Body of pancreas (tissue), 4 donors: Measurements from ENCODE around the gene ELOA. TPM values are rescaled to one million over a fixed set of nuclear protein-coding genes. Genes with fewer than 3 reads are reported as not detected.

Experiments
- ATAC-seq: fragments of 150-250 bp; one replicate; pipeline ENCODE4 v1.9.1; 2016
- DNase-seq, 4 donors: peaks; one replicate each; pipeline ENCODE4 v3.0.0-alpha.2; 2019
- H3K27ac ChIP-seq, 4 donors: fragments of 200-600 bp; sonication (generic); 1 replicate in 3 of 4; 2 replicates in 1 of 4; pipeline versions ENCODE4 v1.5.1 to v1.6.1; 2016 to 2019; ENCODE audit warnings: mild to moderate bottlenecking in 1 of 4, mixed read lengths in 1 of 4, moderate library complexity in 1 of 4
- H3K27me3 ChIP-seq, 2 donors: fragments of 200-600 bp; sonication (generic); one replicate each; pipeline ENCODE4 v1.6.0; 2016; ENCODE audit warnings: mild to moderate bottlenecking in 1 of 2
- H3K36me3 ChIP-seq, 2 donors: fragments of 200-600 bp; sonication (generic); replicated peaks in 1 of 2; 2 replicates each; pipeline ENCODE4 v1.5.1; 2016; ENCODE audit warnings: low read depth in 2 of 2; ENCODE audit not compliant: insufficient read depth in 1 of 2
- H3K4me1 ChIP-seq: fragments of 200-600 bp; sonication (generic); one replicate; pipeline ENCODE4 v1.6.0; 2016
- H3K4me3 ChIP-seq, 2 donors: fragments of 200-600 bp; sonication (generic); 1 replicate in 1 of 2; 2 replicates in 1 of 2; pipeline ENCODE4 v1.5.1; 2016 to 2019
- H3K9me3 ChIP-seq, 3 donors: fragments of 200-600 bp; sonication (generic); 1 replicate in 2 of 3; 2 replicates in 1 of 3; pipeline ENCODE4 v1.5.1; 2016
- POLR2A ChIP-seq, 3 donors: fragments of 450-650 bp; IDR thresholded peaks; one replicate each; pipeline ENCODE4 v1.6.1; 2016; ENCODE audit warnings: antibody characterized with exemption in 3 of 3, mild to moderate bottlenecking in 2 of 3
- WGBS, 2 donors: methylation state at CpG; one replicate each; pipeline ENCODE4 v1.1.5; 2017; 5-methylcytosine and 5-hydroxymethylcytosine counted together
- intact Hi-C: fragments of 100-400 bp; cut with DNase I; formaldehyde crosslinking; loops from one replicate; pipeline ENCODE4 v1.15.1; 2023
- total RNA-seq, 2 donors: library from RNA; depleted of rRNA; stranded (reverse); fragments of >200 nt; gene quantifications; one replicate each; pipeline ENCODE4 v1.1.0, GENCODE V29; 2016
- TF ChIP-seq, protein P1 (sequence below), 7 experiments: fragments of 450-650 bp in 4 of 7; fragments of 200-600 bp in 3 of 7; sonication (generic) in 3 of 7; IDR thresholded peaks; one replicate each; pipeline ENCODE4 v1.5.1; 2016 to 2019; ENCODE audit warnings: antibody characterized with exemption in 7 of 7

The ELOA gene
- total RNA-seq, 2 donors from 2014 or later, result 22.6 to 28.0 TPM

DNA sequence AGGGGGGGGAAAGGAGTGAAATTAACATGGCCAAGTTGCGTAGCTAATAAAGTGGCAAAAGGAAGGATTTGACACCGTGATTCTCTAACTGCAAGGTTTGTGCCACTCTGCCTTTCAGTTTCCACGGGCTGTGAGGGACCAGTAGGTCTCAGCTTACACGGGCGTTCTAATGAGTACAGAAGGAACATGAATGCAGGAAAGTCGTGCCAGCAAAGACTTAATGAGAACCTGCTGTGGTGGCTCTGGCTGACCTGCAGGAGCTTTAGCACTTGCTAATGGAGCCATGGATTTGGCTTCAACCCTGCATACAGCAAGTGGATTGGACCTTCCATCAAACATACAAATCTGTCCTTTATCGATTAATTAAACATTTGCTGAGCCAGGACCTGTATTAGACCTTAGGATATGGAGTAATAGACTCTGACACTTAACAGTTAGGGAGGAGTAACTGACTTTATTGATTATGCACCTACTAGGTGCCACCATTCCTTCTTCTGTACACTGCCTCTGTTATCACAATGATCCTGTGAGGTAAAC is 19.8 kb downstream of the ELOA start:
- DNase-seq (no peak), ATAC-seq (no peak)
- no peaks in the 10 kb centered on the region for H3K27me3 ChIP-seq
- no peak overlapping the region for H3K4me3 ChIP-seq
- no peak overlapping the region for H3K27ac ChIP-seq
- H3K9me3 ChIP-seq, result no peaks in the 10 kb centered on the region
- peaks cover 11% of the 10 kb centered on the region for H3K4me1 ChIP-seq
- peaks cover 11 to 25% of the 10 kb centered on the region in 2 donors for H3K36me3 ChIP-seq
- intact Hi-C loops, result no loop called here
- TF ChIP-seq, protein P1, sequence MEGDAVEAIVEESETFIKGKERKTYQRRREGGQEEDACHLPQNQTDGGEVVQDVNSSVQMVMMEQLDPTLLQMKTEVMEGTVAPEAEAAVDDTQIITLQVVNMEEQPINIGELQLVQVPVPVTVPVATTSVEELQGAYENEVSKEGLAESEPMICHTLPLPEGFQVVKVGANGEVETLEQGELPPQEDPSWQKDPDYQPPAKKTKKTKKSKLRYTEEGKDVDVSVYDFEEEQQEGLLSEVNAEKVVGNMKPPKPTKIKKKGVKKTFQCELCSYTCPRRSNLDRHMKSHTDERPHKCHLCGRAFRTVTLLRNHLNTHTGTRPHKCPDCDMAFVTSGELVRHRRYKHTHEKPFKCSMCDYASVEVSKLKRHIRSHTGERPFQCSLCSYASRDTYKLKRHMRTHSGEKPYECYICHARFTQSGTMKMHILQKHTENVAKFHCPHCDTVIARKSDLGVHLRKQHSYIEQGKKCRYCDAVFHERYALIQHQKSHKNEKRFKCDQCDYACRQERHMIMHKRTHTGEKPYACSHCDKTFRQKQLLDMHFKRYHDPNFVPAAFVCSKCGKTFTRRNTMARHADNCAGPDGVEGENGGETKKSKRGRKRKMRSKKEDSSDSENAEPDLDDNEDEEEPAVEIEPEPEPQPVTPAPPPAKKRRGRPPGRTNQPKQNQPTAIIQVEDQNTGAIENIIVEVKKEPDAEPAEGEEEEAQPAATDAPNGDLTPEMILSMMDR (IDR thresholded peaks at IDR 0.05), result no peak
- TF ChIP-seq POLR2A (IDR thresholded peaks at IDR 0.05), result no peak
- 69 to 71% methylated on average over 7 of the region's 7 CpGs for WGBS, 2 donors

- ATAC-seq (no peak), DNase-seq (no peak)
- no peak for TF ChIP-seq POLR2A (IDR thresholded peaks at IDR 0.05)
- TF ChIP-seq, protein P1 (IDR thresholded peaks at IDR 0.05), result no peak
- intact Hi-C loops, result no loop called here
- Histone ChIP-seq H3K4me1 (peaks cover 3% of the 10 kb centered on the region), H3K27me3 (no peaks in the 10 kb centered on the region), H3K9me3 (no peaks in the 10 kb centered on the region), H3K36me3 (no peaks in the 10 kb centered on the region), H3K4me3 (no peak overlapping the region), H3K27ac (no peak overlapping the region)
- WGBS, 2 donors, result 72 to 73% methylated on average over 5 of the region's 5 CpGs
These were observed 25.5 kb downstream of the ELOA start for GRCh38 chr1:23768733-23769132.

- H3K27ac ChIP-seq, result no peak overlapping the region
- no peak overlapping the region for H3K4me3 ChIP-seq
- TF ChIP-seq, protein P1 (IDR thresholded peaks at IDR 0.05), result peak; percentile 78 to 88 (median 83)
- no peak for TF ChIP-seq POLR2A (IDR thresholded peaks at IDR 0.05)
- peak; percentile 88 to 92 (median 88) for DNase-seq
- no peaks in the 10 kb centered on the region for H3K9me3 ChIP-seq
- no peaks in the 10 kb centered on the region for H3K27me3 ChIP-seq
- peaks cover 2% of the 10 kb centered on the region for H3K4me1 ChIP-seq
- 11 to 12% methylated on average over 13 to 14 of the region's 14 CpGs for WGBS, 2 donors
- H3K36me3 ChIP-seq, result no peaks in the 10 kb centered on the region
- intact Hi-C loops, result no loop called here
- peak; percentile 94 for ATAC-seq
These were observed 29.0 kb downstream of the ELOA start for GRCh38 chr1:23772049-23772853.

DNA sequence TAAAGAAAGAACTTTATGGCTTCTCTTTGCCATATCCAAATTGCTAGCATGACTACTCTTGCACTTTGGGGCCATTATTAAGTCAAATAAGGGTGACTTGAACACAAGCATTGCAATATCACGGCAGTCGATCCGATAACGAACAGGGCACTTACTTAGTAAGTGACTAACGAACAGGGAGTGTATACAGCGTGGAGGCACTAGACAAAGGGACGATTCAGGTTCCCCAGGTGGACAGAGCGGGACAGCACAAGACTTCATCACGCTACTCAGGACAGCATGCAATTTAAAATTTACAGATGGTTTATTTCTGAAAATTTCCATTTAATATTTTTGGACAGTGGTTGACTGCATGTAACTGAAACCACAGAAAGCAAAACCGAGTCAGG is 29.6 kb downstream of the ELOA start:
- TF ChIP-seq, protein P1 (IDR thresholded peaks at IDR 0.05), result no peak
- no peak for TF ChIP-seq POLR2A (IDR thresholded peaks at IDR 0.05)
- Histone ChIP-seq H3K4me3 (no peak overlapping the region), H3K9me3 (no peaks in the 10 kb centered on the region), H3K27ac (no peak overlapping the region), H3K4me1 (peaks cover 8% of the 10 kb centered on the region), H3K36me3 (no peaks in the 10 kb centered on the region), H3K27me3 (no peaks in the 10 kb centered on the region)
- intact Hi-C loops, result no loop called here
- ATAC-seq (no peak), DNase-seq (no peak)
- 73 to 76% methylated on average over 10 of the region's 10 CpGs for WGBS, 2 donors
